GM19438 (cell line): Measurements from ENCODE around the gene EIF4G3.
"Not testable (repeated sequence)": the region's sequence is repeated elsewhere in the genome, so short reads cannot be mapped to it uniquely, and the experiment has no call there.

Experiments
- ATAC-seq: cut with Tn5 transposase; IDR thresholded peaks from one replicate; pipeline ENCODE4 v1.9.1; 2021; ENCODE audit warnings: low read depth; ENCODE audit not compliant: unreplicated experiment

EIF4G3 gene

GRCh38 chr1:21110163-21110562 is 66.5 kb downstream of the EIF4G3 start:
- no peak for ATAC-seq

DNA sequence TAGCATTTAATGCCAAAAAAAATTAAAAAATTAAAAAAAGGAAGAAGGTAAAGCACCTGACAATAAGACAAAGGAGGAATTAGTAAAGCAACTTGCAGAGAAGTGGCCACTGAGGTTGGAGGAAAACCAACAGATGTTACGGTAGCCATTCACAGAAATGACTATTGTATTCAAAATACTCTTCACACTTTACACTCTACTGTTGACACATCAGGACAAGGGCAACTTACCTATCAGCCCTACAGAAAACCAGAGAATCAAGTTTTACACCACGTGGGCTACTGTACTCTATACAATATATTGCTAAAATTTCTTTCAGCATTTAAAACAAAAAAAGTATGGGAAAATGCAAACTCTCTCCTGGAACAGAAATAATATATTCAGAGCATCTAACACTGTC is 70.0 kb downstream of the EIF4G3 start:
- ATAC-seq: no peak

- ATAC-seq: no peak
Observed at GRCh38 chr1:21106238-21106637, 70.5 kb downstream of the EIF4G3 start.

GRCh38 chr1:21105807-21106206 is 70.9 kb downstream of the EIF4G3 start:
- no peak for ATAC-seq

DNA sequence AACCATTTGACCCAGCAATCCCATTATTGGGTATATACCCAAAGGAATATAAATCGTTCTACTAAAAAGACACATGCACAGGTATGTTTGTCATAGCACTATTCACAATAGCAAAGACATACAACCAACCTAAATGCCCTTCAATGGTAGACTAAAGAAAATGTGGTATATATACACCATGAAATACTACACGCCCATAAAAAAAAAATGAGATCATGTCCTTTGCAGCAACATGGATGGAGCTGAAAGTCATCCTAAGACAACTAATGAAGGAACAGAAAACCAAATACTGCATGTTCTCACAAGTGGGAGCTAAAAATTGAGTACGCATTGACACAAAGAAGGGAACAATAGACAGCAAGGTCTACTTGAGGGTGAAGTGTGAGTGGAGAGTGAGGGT is 72.0 kb downstream of the EIF4G3 start:
- ATAC-seq: no peak

DNA sequence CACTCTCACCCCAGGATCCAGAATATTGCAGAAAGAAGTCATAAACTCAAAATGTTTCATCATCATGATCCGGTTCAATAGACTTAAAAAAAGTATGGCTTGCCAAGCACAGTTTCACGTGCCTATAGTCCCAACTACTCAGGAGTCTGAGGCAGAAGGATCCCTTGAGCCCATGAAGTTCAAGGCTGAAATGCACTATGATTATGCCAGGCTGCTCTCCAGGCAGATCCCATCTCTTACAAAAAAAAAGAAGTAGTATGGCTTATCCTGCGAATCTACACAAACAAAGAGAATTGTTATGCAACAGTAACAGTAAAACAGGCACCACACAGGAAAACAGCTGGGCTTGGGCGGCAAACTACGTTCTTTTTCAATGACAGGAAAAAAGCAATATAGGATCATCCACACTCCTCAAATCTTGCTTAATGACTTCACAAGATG is 76.2 kb downstream of the EIF4G3 start:
- no peak for ATAC-seq

GRCh38 chr1:21099869-21100131 is 76.9 kb downstream of the EIF4G3 start:
- ATAC-seq: no peak

GRCh38 chr1:21099034-21099868 is 77.4 kb downstream of the EIF4G3 start:
- ATAC-seq: no peak

GRCh38 chr1:21098186-21098915 is 78.3 kb downstream of the EIF4G3 start:
- ATAC-seq: no peak

DNA sequence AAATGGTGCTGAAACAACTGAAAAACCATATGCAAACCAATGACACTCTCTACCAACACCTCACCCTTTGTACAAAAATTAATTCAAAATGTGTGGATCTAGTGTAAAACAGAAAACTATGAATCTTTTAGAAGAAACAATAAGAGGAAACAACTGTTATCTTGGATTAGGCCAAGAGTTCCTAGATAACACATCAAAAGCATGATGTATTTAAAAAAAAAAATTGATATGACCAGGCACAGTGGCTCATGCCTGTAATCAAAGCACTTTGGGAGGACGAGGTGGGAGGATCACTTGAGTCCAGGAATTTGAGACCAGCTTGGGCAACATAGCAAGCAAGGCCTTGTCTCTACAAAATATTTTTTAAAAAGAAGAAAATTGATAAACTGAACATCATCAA is 79.0 kb downstream of the EIF4G3 start:
- ATAC-seq: no peak

- ATAC-seq: no peak
Observed at GRCh38 chr1:21095976-21096375, 80.7 kb downstream of the EIF4G3 start.

DNA sequence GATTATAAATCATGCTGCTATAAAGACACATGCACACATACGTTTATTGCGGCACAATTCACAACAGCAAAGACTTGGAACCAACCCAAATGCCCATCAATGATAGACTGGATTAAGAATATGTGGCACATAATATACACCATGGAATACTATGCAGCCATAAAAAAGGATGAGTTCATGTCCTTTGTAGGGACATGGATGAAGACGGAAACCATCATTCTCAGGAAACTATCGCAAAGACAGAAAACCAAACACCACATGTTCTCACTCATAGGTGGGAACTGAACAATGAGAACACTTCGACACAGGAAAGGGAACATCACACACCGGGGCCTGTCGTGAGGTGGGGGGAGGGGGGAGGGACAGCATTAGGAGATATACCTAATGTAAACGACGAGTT is 82.4 kb downstream of the EIF4G3 start:
- ATAC-seq: not testable (repeated sequence)

DNA sequence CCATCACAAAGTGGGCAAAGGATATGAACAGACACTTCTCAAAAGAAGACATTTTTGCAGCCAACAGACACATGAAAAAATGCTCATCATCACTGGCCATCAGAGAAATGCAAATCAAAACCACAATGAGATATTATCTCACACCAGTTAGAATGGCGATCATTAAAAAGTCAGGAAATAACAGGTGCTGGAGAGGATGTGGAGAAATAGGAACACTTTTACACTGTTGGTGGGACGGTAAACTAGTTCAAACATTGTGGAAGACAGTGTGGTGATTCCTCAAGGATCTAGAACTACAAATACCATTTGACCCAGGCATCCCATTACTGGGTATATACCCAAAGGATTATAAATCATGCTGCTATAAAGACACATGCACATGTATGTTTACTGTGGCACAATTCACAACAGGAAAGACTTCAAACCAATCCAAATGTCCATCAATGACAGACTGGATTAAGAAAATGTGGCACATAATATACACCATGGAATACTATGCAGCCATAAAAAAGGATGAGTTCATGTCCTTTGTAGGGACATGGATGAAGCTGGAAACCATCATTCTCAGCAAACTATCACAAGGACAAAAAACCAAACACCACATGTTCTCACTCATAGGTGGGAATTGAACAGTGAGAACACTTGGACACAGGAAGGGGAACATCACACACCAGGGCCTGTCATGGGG is 83.3 kb downstream of the EIF4G3 start:
- ATAC-seq: not testable (repeated sequence)

DNA sequence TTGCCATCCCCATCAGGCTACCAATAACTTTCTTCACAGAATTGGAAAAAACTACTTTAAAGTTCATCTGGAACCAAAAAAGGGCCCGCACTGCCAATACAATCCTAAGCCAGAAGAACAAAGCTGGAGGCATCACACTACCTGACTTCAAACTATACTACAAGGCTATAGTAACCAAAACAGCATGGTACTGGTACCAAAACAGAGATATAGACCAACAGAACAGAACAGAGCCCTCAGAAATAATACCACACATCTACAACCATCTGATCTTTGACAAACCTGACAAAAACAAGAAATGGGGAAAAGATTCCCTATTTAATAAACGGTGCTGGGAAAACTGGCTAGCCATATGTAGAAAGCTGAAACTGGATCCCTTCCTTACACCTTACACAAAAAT is 84.2 kb downstream of the EIF4G3 start:
- ATAC-seq: not testable (repeated sequence)

GRCh38 chr1:21091053-21091690 is 85.5 kb downstream of the EIF4G3 start:
- not testable (repeated sequence) for ATAC-seq

DNA sequence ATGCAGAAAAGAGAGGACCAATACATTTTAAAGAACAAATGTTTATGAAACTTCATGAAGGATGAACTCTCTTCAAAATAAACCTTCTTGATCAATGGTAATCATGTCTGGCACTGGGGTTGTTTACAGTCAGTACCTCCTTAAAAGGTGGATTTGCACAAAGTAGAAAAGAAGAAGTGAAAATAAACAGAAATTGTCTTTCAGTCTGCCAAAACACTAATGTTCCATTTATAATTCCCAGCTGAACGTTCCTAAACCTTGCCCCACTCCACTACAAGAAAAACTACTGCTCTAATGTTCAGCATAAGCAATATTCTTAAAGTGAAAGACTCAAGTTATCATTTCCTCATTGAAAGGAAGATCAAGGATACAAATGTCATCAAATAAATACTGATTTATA is 86.2 kb downstream of the EIF4G3 start:
- ATAC-seq: no peak

DNA sequence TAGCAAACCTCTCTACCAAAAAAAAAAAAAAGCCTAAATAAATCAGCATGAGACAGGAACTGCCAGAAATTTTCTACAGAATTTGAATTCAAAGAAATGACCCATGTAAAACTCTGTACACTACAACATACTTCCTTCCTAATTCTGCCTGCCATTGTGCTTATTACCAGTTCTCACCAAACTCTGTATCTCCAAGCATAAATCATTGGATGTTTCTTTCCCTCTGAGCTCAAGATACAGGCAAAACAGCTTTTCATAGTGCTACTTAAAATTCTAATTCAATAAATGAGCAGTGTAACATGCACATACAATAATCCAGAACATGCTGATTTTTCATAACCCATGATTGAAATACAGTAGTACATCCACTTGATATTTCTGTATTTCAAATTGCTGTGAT is 87.0 kb downstream of the EIF4G3 start:
- ATAC-seq: no peak

DNA sequence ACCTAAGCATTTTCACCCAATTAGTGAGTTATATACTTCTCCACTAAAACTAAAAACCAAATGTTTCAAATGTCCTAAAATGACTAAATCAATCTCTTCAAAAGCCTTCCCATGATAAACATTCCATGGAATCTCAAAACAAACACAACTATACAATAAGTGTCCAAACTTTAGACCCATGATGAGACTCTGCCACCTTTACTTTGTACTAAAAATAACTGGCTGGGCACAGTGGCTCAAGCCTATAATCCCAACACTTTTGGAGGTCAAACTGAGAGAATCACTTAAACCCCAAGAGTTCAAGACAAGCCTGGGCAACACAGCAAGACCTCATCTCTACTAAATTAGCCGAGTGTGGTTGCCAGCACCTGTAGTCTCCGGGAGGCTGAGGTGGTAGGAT is 87.4 kb downstream of the EIF4G3 start:
- ATAC-seq: no peak

- ATAC-seq: no peak
Observed at GRCh38 chr1:21084111-21084810, 92.4 kb downstream of the EIF4G3 start.

DNA sequence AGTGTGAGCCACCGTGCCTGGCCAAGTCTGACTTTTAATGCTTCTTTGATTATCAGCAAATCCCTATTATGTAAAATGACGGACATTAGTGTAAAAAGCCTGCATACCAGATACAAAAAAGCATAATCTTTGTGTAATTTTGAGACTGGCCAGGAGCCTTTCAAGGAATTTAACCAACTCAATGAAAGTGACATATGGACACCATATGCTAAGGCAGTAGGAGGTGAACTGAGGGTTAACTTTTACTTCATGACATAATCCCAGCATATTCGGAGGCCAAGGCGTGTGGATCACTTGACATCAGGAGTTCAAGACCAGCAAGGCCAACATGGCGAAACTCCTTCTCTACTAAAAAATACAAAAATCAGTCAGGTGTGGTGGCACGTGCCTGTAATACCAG is 94.6 kb downstream of the EIF4G3 start:
- no peak for ATAC-seq

GRCh38 chr1:21077085-21077484 is 99.6 kb downstream of the EIF4G3 start:
- no peak for ATAC-seq
